ENCODE results near the gene CIDEA.
A peak's percentile ranks its signal among the peaks of the same experiment; 100 is the strongest.

The CIDEA gene

DNA sequence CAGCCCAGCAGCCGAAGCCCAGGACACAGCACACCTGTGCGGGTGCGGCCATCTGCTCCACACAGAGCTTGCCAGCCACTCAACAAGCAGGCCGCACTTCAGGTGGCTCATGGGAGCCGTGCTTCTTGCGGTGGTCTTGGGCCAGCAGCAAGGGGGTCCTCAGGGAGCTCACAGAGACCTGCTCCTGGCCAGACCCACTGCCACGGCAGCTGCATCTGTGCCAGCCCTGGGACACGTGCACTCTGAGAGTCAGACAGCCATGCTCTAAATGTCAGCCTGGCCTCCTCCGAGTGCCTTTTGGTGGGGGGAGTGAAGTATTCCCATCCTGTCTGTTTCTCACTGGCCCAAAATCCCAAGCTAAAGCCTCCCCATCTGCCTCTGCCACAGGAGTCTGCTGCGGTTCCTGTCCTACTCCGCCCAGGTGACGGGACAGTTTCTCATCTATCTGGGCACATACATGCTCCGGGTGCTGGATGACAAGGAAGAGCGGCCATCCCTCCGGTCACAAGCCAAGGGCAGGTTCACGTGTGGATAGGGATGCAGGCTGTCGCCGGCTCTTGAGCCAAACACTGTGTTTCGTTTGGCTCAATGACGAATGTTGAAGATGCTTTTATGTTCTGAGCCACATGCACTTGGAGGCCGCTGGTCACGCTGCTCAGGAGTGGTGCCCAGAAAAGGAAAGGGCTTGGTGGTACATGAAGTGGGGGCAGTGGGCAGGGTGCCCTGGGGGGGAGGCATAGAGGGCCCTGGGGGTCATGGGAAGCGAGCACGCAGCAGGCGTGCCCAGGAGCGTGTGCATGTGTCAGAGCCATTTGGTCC is 22.8 kb downstream of the CIDEA start:
- no peak overlapping the region for H3K4me3 ChIP-seq (ENCODE audit: low read length)
- no peaks in the 10 kb centered on the region for H3K27me3 ChIP-seq (ENCODE audit: low read depth, low read length)
- TF ChIP-seq EZH2phosphoT487 (IDR thresholded peaks at IDR 0.05; ENCODE audit: low read depth) = no peak
- TF ChIP-seq, protein P1, sequence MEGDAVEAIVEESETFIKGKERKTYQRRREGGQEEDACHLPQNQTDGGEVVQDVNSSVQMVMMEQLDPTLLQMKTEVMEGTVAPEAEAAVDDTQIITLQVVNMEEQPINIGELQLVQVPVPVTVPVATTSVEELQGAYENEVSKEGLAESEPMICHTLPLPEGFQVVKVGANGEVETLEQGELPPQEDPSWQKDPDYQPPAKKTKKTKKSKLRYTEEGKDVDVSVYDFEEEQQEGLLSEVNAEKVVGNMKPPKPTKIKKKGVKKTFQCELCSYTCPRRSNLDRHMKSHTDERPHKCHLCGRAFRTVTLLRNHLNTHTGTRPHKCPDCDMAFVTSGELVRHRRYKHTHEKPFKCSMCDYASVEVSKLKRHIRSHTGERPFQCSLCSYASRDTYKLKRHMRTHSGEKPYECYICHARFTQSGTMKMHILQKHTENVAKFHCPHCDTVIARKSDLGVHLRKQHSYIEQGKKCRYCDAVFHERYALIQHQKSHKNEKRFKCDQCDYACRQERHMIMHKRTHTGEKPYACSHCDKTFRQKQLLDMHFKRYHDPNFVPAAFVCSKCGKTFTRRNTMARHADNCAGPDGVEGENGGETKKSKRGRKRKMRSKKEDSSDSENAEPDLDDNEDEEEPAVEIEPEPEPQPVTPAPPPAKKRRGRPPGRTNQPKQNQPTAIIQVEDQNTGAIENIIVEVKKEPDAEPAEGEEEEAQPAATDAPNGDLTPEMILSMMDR (IDR thresholded peaks at IDR 0.05; ENCODE audit: low read depth, low read length) = no peak
- no peaks in the 10 kb centered on the region for H3K79me2 ChIP-seq (ENCODE audit: low read length)
- no peak overlapping the region for H3K9ac ChIP-seq (ENCODE audit: low read length)
- no peaks in the 10 kb centered on the region for H4K20me1 ChIP-seq (ENCODE audit: insufficient read depth, low read length)
- H2AFZ ChIP-seq (ENCODE audit: low read depth, low read length) = no peak overlapping the region
- H3K27ac ChIP-seq (ENCODE audit: low read length) = no peak overlapping the region
- H3K9me3 ChIP-seq (ENCODE audit: insufficient read depth, low read length) = no peaks in the 10 kb centered on the region
- H3K4me1 ChIP-seq (ENCODE audit: low read length) = no peaks in the 10 kb centered on the region
- H3K4me2 ChIP-seq (ENCODE audit: low read length) = no peak overlapping the region
- no peaks in the 10 kb centered on the region for H3K36me3 ChIP-seq (replicated peaks; ENCODE audit: low read depth, low read length)

DNA sequence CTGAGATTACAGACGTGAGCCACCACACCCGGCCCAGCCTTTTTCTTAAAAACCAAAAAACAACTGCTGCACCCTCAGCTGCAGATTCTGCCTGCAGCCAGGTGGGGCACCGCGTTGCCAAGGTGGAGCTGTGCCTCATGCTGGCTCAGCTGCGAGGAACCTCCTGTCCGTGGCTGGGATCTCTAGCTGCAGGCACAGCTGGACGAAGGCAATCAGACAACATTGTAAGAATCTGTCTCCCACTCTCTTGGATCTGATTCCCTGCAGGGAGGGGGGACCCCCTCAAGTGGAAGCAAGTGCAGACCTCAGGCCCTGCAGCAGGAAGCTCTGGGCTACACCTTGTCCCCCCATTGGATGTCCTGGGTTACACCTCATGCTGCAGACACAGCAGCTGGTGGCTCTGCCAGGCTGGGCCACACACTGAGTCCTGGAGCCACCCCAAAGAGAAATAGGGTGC is 24.1 kb downstream of the CIDEA start:
- no peak overlapping the region for H3K4me2 ChIP-seq (ENCODE audit: low read length)
- TF ChIP-seq, protein P1 (IDR thresholded peaks at IDR 0.05; ENCODE audit: low read depth, low read length) = peak; percentile 23; the same call in 1 of the 2 replicates
- no peak for TF ChIP-seq EZH2phosphoT487 (IDR thresholded peaks at IDR 0.05; ENCODE audit: low read depth)
- no peaks in the 10 kb centered on the region for H4K20me1 ChIP-seq (ENCODE audit: insufficient read depth, low read length)
- no peak overlapping the region for H3K4me3 ChIP-seq (ENCODE audit: low read length)
- H3K27ac ChIP-seq (ENCODE audit: low read length) = no peak overlapping the region
- H2AFZ ChIP-seq (ENCODE audit: low read depth, low read length) = no peak overlapping the region
- H3K4me1 ChIP-seq (ENCODE audit: low read length) = peaks cover 8% of the 10 kb centered on the region; the same call in 1 of the 2 replicates
- H3K9me3 ChIP-seq (ENCODE audit: insufficient read depth, low read length) = no peaks in the 10 kb centered on the region
- no peaks in the 10 kb centered on the region for H3K36me3 ChIP-seq (replicated peaks; ENCODE audit: low read depth, low read length)
- H3K9ac ChIP-seq (ENCODE audit: low read length) = no peak overlapping the region
- no peaks in the 10 kb centered on the region for H3K79me2 ChIP-seq (ENCODE audit: low read length)
- no peaks in the 10 kb centered on the region for H3K27me3 ChIP-seq (ENCODE audit: low read depth, low read length)

DNA sequence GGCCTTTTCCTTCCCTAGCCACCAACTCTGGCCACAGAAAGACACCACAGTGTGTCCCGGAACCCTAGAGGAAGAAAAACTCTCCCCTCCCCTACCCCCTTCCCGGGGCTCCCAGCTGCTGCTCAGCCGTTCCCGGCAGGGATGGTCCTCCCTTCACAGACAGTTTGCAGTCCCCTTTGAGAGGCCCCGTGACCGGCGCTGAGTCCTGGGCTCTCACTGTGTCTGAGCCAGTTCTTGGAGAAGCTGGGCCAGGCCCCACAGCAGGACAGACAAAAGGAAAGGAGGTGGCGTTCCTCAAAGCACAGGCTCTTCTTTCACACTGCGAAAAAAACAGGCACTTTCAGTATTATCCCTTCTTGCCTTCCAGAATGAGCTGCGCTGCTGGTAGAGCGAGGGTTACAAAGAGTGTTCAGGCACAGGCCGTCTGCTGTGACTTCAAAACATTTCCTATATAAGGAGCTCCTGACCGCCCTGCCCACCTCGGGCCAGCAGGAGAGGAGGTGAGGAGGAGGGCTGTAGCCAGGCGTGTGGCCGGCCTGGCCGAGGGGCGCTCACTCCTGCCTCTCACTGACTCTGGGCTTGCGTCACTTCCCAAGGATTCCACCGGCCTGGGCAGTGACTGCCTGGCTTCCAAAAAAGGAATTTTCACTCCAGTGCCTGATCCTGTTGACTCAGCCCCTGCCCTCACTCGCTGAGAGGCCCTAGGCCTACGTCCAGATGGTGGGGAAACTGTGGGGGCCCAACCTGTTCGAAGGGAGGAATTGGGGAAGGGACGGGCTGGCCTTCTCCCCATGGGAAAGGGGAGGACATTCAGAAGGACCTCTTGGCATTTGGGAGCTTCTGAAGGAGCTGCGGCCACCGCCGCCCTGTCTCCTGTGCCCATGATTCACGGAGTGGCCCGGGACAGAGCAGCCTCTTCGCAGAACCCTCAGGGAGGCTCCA is 24.9 kb downstream of the CIDEA start:
- Histone ChIP-seq H3K79me2 (ENCODE audit: low read length) (no peaks in the 10 kb centered on the region), H3K36me3 (replicated peaks; ENCODE audit: low read depth, low read length) (no peaks in the 10 kb centered on the region), H3K4me1 (ENCODE audit: low read length) (peaks cover 8% of the 10 kb centered on the region; the same call in 1 of the 2 replicates), H2AFZ (ENCODE audit: low read depth, low read length) (no peak overlapping the region), H3K27ac (ENCODE audit: low read length) (no peak overlapping the region), H3K4me2 (ENCODE audit: low read length) (no peak overlapping the region), H3K9ac (ENCODE audit: low read length) (no peak overlapping the region), H3K27me3 (ENCODE audit: low read depth, low read length) (no peaks in the 10 kb centered on the region), H3K9me3 (ENCODE audit: insufficient read depth, low read length) (no peaks in the 10 kb centered on the region), H4K20me1 (ENCODE audit: insufficient read depth, low read length) (no peaks in the 10 kb centered on the region), H3K4me3 (ENCODE audit: low read length) (no peak overlapping the region)
- TF ChIP-seq EZH2phosphoT487 (IDR thresholded peaks at IDR 0.05; ENCODE audit: low read depth) = no peak
- TF ChIP-seq, protein P1 (IDR thresholded peaks at IDR 0.05; ENCODE audit: low read depth, low read length) = no peak

All from OCI-LY3 (cell line).